OCI-LY3 (cell line): ENCODE measurements around the gene ADRA2A.

Experiments
- H2AFZ ChIP-seq: fragments of 200-600, 300-600 bp; shearing (Covaris generic); 2 replicates; pipeline ENCODE4 v1.6.0; 2014; ENCODE audit warnings: antibody characterized with exemption, low read depth, low read length
- H3K27ac ChIP-seq: fragments of 200-600, 300-600 bp; sonication (generic); 2 replicates; pipeline ENCODE4 v1.5.1; 2014; ENCODE audit warnings: mild to moderate bottlenecking, low read length, moderate library complexity, mixed read lengths
- H3K27me3 ChIP-seq: fragments of 200-600, 300-600 bp; sonication (generic); 2 replicates; pipeline ENCODE4 v1.6.1; 2014; ENCODE audit warnings: low read depth, low read length, mixed read lengths
- H3K36me3 ChIP-seq: fragments of 200-600, 300-600 bp; sonication (generic); replicated peaks from 2 replicates; pipeline ENCODE3; 2014; ENCODE audit warnings: low read depth, low read length, mixed read lengths
- H3K4me1 ChIP-seq: fragments of 300-600, 200-600 bp; sonication (generic); 2 replicates; pipeline ENCODE4 v1.6.1; 2014; ENCODE audit warnings: low read length, mixed read lengths
- H3K4me2 ChIP-seq: fragments of 200-600, 300-600 bp; sonication (generic); 2 replicates; pipeline ENCODE4 v1.6.1; 2014; ENCODE audit warnings: low read length, mixed read lengths
- H3K4me3 ChIP-seq: fragments of 300-600, 200-600 bp; sonication (generic); 2 replicates; pipeline ENCODE4 v1.5.1; 2014; ENCODE audit warnings: antibody characterized with exemption, mild to moderate bottlenecking, low read length, moderate library complexity
- H3K79me2 ChIP-seq: fragments of 300-600, 200-600 bp; shearing (Covaris generic); 2 replicates; pipeline ENCODE4 v1.6.1; 2014; ENCODE audit warnings: mild to moderate bottlenecking, low read length, mixed read lengths
- H3K9ac ChIP-seq: fragments of 300-600, 200-600 bp; shearing (Covaris generic); 2 replicates; pipeline ENCODE4 v1.6.0; 2014; ENCODE audit warnings: mild to moderate bottlenecking, low read length, moderate library complexity
- H3K9me3 ChIP-seq: fragments of 200-600, 300-600 bp; shearing (Covaris generic); 2 replicates; pipeline ENCODE4 v1.6.1; 2014; ENCODE audit warnings: low read length, mixed read lengths; ENCODE audit not compliant: insufficient read depth
- H4K20me1 ChIP-seq: fragments of 200-600, 300-600 bp; sonication (generic); 2 replicates; pipeline ENCODE4 v1.6.1; 2016; ENCODE audit warnings: low read length, mixed read lengths; ENCODE audit not compliant: insufficient read depth
- CTCF ChIP-seq: fragments of 200-600, 300-600 bp; sonication (generic); IDR thresholded peaks from 2 replicates; pipeline ENCODE4 v1.5.1; 2014; ENCODE audit warnings: antibody characterized with exemption, low read length, low read depth
- EZH2phosphoT487 ChIP-seq: fragments of 200-600 bp; shearing (Covaris generic); IDR thresholded peaks from 2 replicates; pipeline ENCODE4 v1.6.1; 2018; ENCODE audit warnings: antibody characterized with exemption, mixed run types, low read depth

The ADRA2A gene

DNA sequence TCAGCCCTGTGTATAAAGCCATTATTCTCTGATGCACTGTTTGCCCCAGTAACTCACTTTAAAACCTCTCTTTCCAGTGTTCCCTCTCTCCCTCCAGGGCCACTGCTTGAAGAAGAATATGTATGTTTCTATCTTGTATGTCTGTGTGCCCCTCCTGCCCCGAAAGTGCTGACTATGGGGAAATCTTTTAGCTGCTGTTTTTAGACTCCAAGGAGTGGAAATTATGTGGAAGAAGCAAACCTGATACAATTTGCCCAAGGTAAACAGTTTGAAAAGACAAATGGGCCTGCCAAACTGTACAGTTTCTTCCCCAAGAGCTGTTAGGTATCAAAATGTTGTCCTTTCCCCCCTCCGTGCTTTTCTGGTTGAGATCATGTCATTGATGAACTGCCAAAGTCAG, 3.4 kb downstream of the ADRA2A start:
- no peak overlapping the region for H3K4me2 ChIP-seq
- no peaks in the 10 kb centered on the region for H3K4me1 ChIP-seq
- H3K4me3 ChIP-seq: no peak overlapping the region
- no peaks in the 10 kb centered on the region for H3K36me3 ChIP-seq
- H3K9me3 ChIP-seq: no peaks in the 10 kb centered on the region
- H4K20me1 ChIP-seq: no peaks in the 10 kb centered on the region
- H3K27ac ChIP-seq: no peak overlapping the region
- no peak overlapping the region for H3K9ac ChIP-seq
- no peak overlapping the region for H2AFZ ChIP-seq
- H3K27me3 ChIP-seq: no peaks in the 10 kb centered on the region
- no peak for TF ChIP-seq CTCF
- TF ChIP-seq EZH2phosphoT487: no peak
- H3K79me2 ChIP-seq: no peaks in the 10 kb centered on the region

DNA sequence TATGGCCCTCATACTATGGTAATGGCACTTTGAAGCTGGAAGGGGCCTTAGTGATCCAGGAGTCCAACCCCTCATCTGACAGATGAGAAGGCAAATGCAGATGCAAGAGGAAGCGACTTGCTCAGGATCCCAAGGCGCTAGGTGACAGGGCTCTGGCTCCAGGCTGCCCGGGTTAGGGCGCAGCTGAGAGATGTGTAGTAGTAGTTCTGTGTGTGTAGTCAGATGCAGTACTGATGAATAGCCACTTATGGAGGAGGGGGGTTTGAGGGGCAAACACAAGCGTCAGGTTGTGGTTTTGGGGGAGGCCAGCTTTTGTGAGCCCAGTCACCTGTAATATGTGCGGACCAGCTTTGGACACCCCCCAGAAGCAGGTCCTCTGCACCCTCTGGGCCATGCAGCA, 4.8 kb downstream of the ADRA2A start:
- Histone ChIP-seq H2AFZ (no peak overlapping the region), H3K27ac (no peak overlapping the region)

DNA sequence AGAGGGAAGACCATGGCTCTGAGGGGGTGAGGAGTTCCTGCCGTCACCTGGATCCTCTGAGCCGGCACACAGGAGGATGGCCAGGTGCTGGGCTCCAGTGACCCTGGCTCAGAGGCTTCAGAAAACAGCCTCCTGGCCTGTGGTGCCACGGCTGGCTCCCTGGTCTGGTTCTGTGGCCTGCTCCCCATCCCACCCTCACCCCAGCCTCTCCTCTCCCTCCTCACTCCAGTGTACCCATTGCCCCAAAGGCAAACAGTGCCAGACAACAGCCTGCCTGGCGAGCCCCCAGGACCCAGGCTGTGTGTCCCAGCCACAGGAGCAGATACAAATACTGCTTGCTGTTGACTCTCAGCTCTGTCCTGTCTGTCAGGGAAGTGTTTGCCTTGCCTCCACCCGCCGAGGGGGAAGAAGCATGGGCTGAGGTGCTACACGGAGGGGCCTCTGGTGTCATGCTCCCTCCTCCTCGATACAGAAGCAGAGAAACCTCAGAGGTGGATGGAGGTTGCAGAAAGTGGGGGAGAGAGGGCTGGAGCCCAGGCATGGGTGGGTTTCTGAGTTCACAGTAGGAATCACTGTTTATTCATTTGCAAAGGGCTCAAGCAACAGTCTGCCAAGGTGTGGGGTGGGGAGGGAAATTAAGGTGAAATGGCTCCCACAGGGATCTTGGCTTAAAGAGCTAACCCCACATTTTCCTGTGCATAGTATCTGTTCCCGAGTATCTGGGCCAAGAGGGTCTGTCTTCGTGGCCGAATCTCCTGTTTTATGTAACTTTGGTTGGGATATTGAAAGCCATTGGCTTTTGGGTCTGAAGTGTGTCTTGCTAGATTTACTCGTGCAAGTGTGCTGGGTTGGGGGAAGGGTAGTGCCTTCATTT, 5.5 kb downstream of the ADRA2A start:
- Histone ChIP-seq H3K36me3 (no peaks in the 10 kb centered on the region), H3K9ac (no peak overlapping the region), H3K4me2 (no peak overlapping the region), H3K4me1 (no peaks in the 10 kb centered on the region), H3K79me2 (no peaks in the 10 kb centered on the region), H3K9me3 (no peaks in the 10 kb centered on the region), H4K20me1 (no peaks in the 10 kb centered on the region), H3K4me3 (no peak overlapping the region), H3K27ac (no peak overlapping the region), H2AFZ (no peak overlapping the region), H3K27me3 (no peaks in the 10 kb centered on the region)
- TF ChIP-seq CTCF (no peak), EZH2phosphoT487 (no peak)

More for the DNA sequence above, 4.8 kb downstream of the ADRA2A start:
- H3K9ac ChIP-seq: no peak overlapping the region
- H3K79me2 ChIP-seq: no peaks in the 10 kb centered on the region
- H3K9me3 ChIP-seq: no peaks in the 10 kb centered on the region
- H3K27me3 ChIP-seq: no peaks in the 10 kb centered on the region
- no peaks in the 10 kb centered on the region for H4K20me1 ChIP-seq
- no peak overlapping the region for H3K4me3 ChIP-seq
- no peak overlapping the region for H3K4me2 ChIP-seq
- H3K4me1 ChIP-seq: no peaks in the 10 kb centered on the region
- TF ChIP-seq CTCF: no peak
- TF ChIP-seq EZH2phosphoT487: no peak
- H3K36me3 ChIP-seq: no peaks in the 10 kb centered on the region

DNA sequence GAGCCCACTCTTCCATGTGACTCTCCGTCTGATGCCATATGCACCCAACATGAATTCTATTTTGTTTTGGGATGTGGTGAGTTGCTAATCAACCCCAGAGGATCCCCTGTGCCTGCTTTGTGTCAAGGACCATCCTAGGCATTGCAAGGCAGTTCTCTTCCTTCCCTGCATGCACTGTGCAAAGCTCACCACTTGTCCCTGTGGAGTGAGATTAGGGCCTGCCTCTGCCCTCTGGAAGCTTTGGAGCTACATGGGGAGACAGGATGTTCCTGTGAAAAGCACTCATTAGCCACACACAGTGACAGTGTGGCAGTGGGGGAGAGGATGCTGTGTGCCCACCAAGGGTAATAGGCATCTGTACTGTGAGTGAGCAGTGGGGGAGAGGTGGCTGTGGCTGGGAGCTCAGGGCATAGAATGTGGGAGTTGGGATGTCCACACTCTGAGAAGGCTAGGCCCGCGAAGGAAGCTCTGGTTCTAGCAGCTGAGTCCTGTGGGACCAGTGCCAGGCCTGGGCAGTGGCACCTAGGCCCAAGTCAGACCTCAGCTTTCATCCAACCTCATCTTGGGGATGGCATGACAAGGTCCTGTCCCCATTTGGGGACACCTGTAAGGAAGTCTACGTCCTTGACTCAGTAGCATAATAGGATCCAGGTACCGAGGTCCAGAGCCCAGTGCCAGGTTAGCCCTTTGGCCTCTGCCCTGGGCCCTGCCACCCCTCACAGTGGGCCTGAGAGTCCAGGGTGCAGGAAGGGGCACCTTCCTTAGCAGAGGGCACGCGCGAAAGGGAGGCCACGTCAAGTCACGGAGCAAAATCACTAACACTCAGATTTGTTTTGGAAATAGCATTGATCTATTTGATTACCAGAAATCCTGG, 6.6 kb downstream of the ADRA2A start:
- Histone ChIP-seq H3K27ac (no peak overlapping the region), H3K36me3 (no peaks in the 10 kb centered on the region), H3K4me3 (no peak overlapping the region), H3K4me2 (no peak overlapping the region), H3K9ac (no peak overlapping the region), H3K79me2 (no peaks in the 10 kb centered on the region), H3K27me3 (no peaks in the 10 kb centered on the region), H2AFZ (no peak overlapping the region), H4K20me1 (no peaks in the 10 kb centered on the region), H3K4me1 (no peaks in the 10 kb centered on the region), H3K9me3 (no peaks in the 10 kb centered on the region)
- TF ChIP-seq EZH2phosphoT487 (no peak), CTCF (no peak)
